GM19463 (cell line): ENCODE results near the gene BCL2A1.
"Not testable (repeated sequence)": the region's sequence is repeated elsewhere in the genome, so short reads cannot be mapped to it uniquely, and the experiment has no call there.

ENCODE experiments used
- ATAC-seq: cut with Tn5 transposase; IDR thresholded peaks from one replicate; pipeline ENCODE4 v1.9.1; 2021; ENCODE audit warnings: mild to moderate bottlenecking, moderate library complexity; ENCODE audit not compliant: unreplicated experiment

Gene BCL2A1

GRCh38 chr15:79989682-79990081, 18.7 kb upstream of the BCL2A1 start:
- ATAC-seq = no peak

GRCh38 chr15:79989183-79989582, 18.2 kb upstream of the BCL2A1 start:
- no peak for ATAC-seq

DNA sequence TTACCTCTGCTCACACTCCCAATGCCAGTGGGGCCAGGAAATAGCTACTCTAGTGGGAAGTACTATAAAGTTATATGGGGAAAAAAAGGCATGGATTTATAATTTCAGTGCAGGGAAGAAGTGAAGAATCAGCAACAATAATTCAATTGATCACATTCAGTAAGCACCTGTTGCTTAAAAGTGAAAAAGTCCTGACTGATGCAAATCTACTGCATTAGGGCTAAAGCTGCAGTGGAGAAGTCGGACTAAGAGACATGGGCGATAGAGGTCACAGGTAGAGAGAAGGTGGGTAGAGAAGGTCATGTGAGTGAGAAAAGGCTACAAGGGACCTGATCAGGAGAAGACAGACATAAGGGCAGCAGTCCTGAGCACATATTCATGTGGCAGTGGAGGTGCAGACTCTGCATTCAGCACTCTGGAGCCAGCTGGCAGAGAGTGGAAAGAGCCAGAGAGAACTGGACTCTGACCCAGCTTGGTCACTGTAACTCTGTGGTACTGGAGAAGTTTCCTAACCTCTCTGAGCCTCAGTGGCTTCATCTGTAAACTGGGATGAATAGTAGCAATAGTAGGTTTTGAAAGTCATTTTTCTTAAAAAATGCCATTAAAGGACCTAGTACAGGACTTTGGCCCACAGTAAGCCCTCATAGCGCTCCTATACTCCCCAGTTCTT, 17.6 kb upstream of the BCL2A1 start:
- no peak for ATAC-seq

DNA sequence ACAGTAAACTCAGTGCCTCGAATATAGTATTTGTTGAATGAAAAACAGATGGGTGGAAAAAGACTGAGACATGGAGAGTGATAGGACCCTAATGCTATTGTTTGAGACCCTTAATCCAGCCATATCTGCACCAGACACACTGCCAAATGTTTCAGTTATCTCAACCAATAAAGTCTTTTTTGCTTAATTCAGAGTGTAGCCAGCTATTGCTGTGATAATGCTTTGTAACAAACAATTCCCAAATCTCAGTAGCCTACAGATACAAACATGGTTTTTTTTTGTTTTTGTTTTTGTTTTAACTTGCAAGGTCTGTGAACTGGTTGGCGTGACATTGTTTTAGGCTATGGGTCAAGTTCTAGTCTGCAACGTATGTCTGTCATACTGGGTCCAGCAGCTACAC, 17.0 kb upstream of the BCL2A1 start:
- ATAC-seq = no peak

DNA sequence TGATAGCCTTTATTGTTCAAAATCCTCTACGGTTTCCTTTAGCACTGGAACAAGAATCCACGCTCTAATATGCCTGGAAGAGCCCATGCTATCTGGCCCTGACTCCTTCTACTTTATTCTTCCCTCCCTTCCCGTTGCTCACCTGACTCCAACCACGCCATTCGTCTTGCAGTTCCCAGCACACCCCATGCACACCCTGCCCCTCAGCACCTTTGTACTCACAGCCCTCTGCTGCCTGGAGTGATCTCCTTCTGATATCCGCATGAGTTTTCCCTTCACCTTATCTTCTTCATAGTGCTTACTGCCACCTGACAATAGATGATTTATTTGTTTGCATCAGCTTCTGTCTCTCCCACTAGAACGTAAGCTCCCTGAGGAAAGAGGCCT, 16.6 kb upstream of the BCL2A1 start:
- no peak for ATAC-seq

DNA sequence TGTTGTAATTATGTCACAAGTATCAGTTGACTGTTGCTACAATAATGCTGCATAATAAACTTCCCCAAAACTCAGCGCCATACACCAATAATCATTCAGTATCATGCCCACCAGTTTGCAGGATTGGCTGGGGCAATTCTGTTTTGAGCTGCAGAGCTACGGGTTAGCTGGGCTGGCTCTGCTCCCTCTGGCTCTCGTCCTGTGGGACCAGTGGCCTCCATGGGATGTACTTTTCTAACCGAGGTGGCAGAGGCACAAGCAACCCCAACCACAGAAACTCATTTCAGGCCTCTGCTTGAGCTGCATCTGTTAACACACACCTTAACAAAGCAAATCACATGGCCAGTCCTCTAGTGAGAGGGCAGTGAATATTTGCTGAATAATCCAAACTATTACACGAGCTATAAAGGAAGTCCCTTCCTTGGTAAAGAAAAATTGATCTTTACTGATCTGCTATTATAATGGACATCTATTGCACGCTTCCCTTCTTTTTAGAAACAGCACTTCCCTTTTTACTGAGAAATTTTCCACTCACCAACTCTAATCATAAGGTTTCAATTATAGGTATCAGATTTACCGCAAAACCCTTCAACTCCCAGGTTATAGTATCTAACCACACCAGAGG, 10.9 kb upstream of the BCL2A1 start:
- no peak for ATAC-seq

- ATAC-seq = peak; percentile 54
These were observed 7.9 kb upstream of the BCL2A1 start for GRCh38 chr15:79978655-79979514.

DNA sequence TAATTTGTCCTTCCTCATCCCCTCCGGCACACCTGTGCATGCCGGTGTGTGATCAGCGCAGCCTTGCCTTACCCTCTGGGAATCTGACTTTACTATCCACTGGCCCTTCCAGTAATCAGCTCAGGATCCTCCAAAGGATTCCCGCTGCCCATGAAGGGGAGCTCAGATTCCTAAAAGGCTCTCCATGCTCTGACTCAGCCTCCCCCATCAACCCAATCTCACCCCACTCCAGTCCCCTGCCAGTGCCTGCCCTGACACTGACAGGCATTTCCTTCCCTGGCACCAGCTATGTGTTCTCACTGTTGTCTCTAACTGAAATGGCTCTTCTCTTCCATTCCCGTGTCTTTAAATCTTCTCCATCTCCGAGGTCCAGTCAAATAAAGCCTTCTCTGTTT, 7.3 kb upstream of the BCL2A1 start:
- ATAC-seq = no peak

- ATAC-seq = peak; percentile 37
These were observed 6.5 kb upstream of the BCL2A1 start for GRCh38 chr15:79977431-79978054.

DNA sequence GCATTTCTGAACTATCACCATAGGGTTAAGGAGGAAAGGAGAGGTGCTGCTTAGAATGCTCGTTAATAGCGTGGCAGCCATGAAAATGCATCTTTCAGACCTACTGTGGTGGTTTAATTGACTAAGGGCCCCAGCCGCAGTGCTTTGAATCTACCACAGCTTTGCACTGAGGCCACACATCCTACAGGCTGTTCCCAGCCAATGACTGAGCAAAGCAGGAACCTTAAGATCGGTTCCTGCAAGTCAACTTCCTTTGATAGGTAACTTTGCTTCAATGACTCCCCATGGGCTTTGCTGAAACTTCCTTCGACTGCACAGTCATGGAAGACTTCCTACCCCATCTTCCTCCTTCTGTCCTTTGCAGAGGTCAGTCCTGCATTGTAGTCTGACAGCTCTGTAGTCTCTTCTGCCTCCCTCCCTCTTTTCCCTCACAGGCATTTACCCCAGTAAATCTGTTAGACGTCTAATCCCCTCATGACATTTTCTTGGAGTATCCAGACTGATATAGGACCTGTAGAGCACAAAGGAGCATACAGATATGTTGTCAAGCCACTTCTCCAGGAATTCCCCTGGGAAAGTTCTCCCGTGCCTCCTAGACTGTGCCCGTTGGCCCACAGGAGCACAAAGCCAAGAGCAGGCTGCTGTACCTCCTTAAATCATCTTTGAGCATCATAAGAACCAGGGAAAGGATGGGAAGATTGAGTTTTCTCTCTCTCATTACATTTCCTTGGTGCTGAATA, 2.6 kb upstream of the BCL2A1 start:
- no peak for ATAC-seq

DNA sequence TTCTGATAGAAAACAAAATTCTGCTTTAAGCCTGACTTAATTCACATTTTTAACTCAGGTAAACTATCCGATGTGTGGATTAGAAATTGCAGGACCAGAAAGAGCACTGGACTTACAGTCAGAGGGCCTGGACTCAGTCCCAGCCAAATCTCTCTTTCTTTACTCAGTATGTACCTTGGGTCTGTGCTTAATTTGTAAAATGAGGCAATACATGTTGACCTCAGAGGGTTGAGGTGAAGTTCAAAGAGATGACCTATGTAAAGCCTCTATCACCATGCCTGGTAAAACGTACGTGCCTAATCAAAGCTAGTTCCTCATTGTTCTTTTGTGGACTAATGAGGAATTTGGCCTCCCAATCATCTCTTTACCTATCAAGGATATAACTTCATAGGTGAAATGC, 1.9 kb upstream of the BCL2A1 start:
- ATAC-seq = no peak

GRCh38 chr15:79970181-79970580, 815 bp downstream of the BCL2A1 start:
- ATAC-seq = no peak

DNA sequence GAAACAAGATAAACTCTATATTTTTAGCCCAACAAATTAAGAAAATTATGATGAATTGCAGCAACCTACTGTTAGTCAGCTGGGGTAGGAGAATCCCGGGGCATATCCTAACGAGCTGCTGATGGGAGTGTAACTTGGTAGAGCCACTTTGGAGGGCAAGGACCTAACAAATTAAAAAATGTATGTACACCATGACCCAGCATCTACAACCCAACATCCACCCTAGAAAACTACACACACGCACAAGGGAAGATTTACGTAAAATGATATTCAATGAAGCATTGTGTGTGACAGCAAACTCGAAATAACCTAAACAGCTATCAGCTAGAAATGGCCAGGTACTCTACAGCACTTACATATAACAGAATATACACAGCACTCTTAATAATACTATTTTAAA, 1.9 kb downstream of the BCL2A1 start:
- ATAC-seq = no peak

GRCh38 chr15:79967298-79968182, 3.5 kb downstream of the BCL2A1 start:
- ATAC-seq = no peak

DNA sequence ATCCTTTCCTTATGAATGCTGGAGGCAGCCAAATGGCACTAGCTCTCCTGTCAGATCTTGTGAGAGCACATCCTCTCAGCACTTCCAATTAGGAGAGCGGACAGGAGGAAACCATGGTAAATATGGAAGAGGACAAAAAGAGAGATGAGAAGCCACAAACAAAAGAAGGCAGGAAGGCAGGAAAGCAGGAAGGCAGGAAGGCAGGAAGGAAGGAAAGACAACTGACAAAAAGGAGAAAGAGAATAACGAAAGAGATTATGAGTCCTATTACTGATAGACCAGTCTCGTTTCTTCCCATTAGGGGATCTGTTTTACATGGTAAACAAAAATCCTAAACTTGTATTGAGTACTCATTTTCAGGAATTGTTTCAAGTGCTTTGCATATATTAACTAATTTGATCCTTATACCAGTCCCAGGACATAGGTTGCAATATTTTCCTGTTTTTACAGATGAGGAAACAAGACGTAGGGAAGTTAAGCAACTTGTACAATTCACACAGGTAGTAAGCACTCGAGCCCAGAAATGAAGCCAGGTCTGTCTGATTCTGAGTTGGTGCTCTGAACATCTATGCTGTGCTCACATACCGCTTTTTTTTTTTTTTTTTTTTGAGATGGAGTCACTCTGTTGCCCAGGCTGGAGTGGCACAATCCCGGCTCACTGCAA, 4.2 kb downstream of the BCL2A1 start:
- no peak for ATAC-seq

GRCh38 chr15:79965846-79966630, 5.0 kb downstream of the BCL2A1 start:
- ATAC-seq = no peak

- ATAC-seq = no peak
These were observed 6.7 kb downstream of the BCL2A1 start for GRCh38 chr15:79964232-79964805.

DNA sequence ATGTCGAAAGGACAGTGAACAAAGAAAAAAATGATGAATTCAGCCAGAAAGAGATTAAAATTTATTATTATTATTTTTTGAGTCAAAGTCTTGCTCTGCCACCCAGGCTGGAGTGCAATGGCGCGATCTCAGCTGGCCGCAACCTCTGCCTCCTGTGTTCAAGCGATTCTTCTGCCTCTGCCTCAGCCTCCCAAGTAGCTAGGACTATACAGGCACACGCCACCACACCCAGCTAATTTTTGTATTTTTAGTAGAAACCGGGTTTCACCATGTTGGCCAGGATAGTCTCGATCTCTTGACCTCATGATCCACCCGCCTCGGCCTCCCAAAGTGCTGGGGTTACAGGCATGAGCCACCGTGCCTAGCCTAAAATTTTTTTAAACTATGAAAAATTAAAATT, 8.1 kb downstream of the BCL2A1 start:
- ATAC-seq = not testable (repeated sequence)
